ENCODE measurements around the gene ASXL2. TPM values are rescaled to one million over a fixed set of nuclear protein-coding genes. Genes with fewer than 3 reads are reported as not detected.

The ASXL2 gene
- total RNA-seq, 1 experiment from 2014 or later, result 32.7 TPM

DNA sequence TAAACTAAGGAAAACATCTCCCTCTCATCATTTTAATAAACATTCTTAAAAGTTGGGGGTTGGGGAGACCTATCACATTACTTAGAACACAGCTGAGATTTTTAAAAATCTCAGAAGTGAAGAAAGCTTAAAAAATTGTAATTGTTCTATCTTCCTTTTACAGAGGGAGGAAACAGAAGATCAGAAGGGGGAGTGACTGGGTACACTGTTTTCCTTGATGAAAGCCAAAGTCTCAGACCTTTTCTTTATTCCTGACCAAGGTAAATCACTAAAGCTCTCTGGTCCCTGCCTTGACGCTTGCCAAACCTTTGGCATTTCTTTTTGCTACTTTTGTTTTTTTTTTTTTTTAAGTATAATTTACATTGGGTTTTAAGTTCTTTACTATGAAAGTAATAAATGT lies 119.9 kb downstream of the ASXL2 start:
- Histone ChIP-seq H2BK12ac (ENCODE audit: insufficient read length, low read depth, low read length) (no peak overlapping the region), H2AFZ (ENCODE audit: low read length) (no peak overlapping the region), H2BK20ac (ENCODE audit: low read depth, low read length, poor library complexity, severe bottlenecking) (no peak overlapping the region), H3K56ac (ENCODE audit: insufficient read length, low read depth, low read length) (no peak overlapping the region), H3K9me3 (ENCODE audit: control insufficient read depth, low read depth, low read length) (no peaks in the 10 kb centered on the region), H4K5ac (ENCODE audit: insufficient read length, low read depth, low read length) (no peak overlapping the region), H3K9ac (ENCODE audit: extremely low read depth, insufficient read length, low read length) (no peak overlapping the region), H3K27ac (ENCODE audit: insufficient read length, low read depth, low read length) (no peak overlapping the region), H3T11ph (ENCODE audit: low read length) (no peak overlapping the region), H3K4me1 (ENCODE audit: insufficient read depth, low read length) (no peaks in the 10 kb centered on the region), H3K79me1 (ENCODE audit: insufficient read depth, low read depth, low read length, poor library complexity, severe bottlenecking) (no peaks in the 10 kb centered on the region), H3K14ac (ENCODE audit: insufficient read depth, low read length) (no peak overlapping the region), H2AK5ac (ENCODE audit: insufficient read length, low read length) (no peak overlapping the region), H4K20me1 (ENCODE audit: control insufficient read depth, insufficient read depth, insufficient read length) (no peaks in the 10 kb centered on the region), H2BK15ac (ENCODE audit: low read depth, low read length) (no peak overlapping the region), H3K79me2 (ENCODE audit: insufficient read depth, low read length) (no peaks in the 10 kb centered on the region), H4K91ac (ENCODE audit: insufficient read length, low read depth, low read length) (no peak overlapping the region), H2BK5ac (ENCODE audit: insufficient read length, low read length) (no peak overlapping the region), H3K27me3 (ENCODE audit: insufficient read depth, low read length) (no peaks in the 10 kb centered on the region), H3K23ac (ENCODE audit: insufficient read length, low read depth, low read length) (no peak overlapping the region), H2BK120ac (ENCODE audit: low read depth, low read length, poor library complexity, severe bottlenecking) (no peak overlapping the region), H3K18ac (ENCODE audit: insufficient read length, low read depth, low read length) (no peak overlapping the region), H4K8ac (replicated peaks; ENCODE audit: insufficient read length, low read depth, low read length) (no peak overlapping the region), H3K4ac (ENCODE audit: low read depth, low read length) (no peak overlapping the region), H3K23me2 (ENCODE audit: insufficient read length, low read depth, low read length, poor library complexity, severe bottlenecking) (no peaks in the 10 kb centered on the region), H3K4me2 (ENCODE audit: insufficient read depth, insufficient read length, low read length) (no peak overlapping the region)
- DNase-seq, result no peak
- Mint-ChIP-seq H3K4me1 (no peaks in the 10 kb centered on the region), H3K36me3 (ENCODE audit: insufficient read depth in 1 of 3, low read depth in 3 of 3) (peaks cover 7 to 49% (median 35%) of the 10 kb centered on the region in 3 experiments; a peak in 6 of 7 replicates), H3K4me3 (no peak overlapping the region), H3K9me3 (no peaks in the 10 kb centered on the region), H3K27ac (no peak overlapping the region), H3K27me3 (ENCODE audit: low read depth) (no peaks in the 10 kb centered on the region)
- no CpG with 5 or more reads among the region's 1 CpG for WGBS (ENCODE audit: extremely low coverage, insufficient read length, low lambda C conversion rate)
- TF ChIP-seq, protein P1, sequence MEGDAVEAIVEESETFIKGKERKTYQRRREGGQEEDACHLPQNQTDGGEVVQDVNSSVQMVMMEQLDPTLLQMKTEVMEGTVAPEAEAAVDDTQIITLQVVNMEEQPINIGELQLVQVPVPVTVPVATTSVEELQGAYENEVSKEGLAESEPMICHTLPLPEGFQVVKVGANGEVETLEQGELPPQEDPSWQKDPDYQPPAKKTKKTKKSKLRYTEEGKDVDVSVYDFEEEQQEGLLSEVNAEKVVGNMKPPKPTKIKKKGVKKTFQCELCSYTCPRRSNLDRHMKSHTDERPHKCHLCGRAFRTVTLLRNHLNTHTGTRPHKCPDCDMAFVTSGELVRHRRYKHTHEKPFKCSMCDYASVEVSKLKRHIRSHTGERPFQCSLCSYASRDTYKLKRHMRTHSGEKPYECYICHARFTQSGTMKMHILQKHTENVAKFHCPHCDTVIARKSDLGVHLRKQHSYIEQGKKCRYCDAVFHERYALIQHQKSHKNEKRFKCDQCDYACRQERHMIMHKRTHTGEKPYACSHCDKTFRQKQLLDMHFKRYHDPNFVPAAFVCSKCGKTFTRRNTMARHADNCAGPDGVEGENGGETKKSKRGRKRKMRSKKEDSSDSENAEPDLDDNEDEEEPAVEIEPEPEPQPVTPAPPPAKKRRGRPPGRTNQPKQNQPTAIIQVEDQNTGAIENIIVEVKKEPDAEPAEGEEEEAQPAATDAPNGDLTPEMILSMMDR (conservative IDR thresholded peaks at IDR 0.05), result no peak
